Spleen (tissue), 11 donors: ENCODE measurements around the gene SCN2A. TPM values are rescaled to one million over a fixed set of nuclear protein-coding genes. Genes with fewer than 3 reads are reported as not detected.

Experiments used
- DNase-seq: peaks from one replicate; pipeline ENCODE4 v3.0.0-alpha.2; 2020
- H3K27ac ChIP-seq, 8 donors: fragments of 200-600 bp; sonication (generic) in 7 of 8; 1 replicate in 4 of 8; 2 replicates in 4 of 8; pipeline versions ENCODE4 v1.5.0 to v1.8.0; 2016 to 2021; ENCODE audit warnings: inconsistent platforms in 4 of 8, mild to moderate bottlenecking in 4 of 8, moderate library complexity in 1 of 8
- H3K27me3 ChIP-seq, 7 donors: fragments of 200-600 bp; sonication (generic) in 6 of 7; replicated peaks in 1 of 7; 1 replicate in 4 of 7; 2 replicates in 3 of 7; pipeline versions ENCODE4 v1.5.0 to v1.8.0; 2016 to 2021; ENCODE audit warnings: inconsistent platforms in 3 of 7, mild to moderate bottlenecking in 1 of 7
- H3K36me3 ChIP-seq, 6 donors: fragments of 200-600 bp; sonication (generic) in 5 of 6; 1 replicate in 4 of 6; 2 replicates in 2 of 6; pipeline versions ENCODE4 v1.5.0 to v1.8.0; 2016 to 2021; ENCODE audit warnings: inconsistent platforms in 2 of 6
- H3K4me1 ChIP-seq, 6 donors: fragments of 200-600 bp; sonication (generic) in 5 of 6; 1 replicate in 3 of 6; 2 replicates in 3 of 6; pipeline versions ENCODE4 v1.5.0 to v1.8.0; 2016 to 2021; ENCODE audit warnings: inconsistent platforms in 3 of 6
- H3K4me3 ChIP-seq, 8 donors: fragments of 200-600 bp; sonication (generic) in 7 of 8; 1 replicate in 4 of 8; 2 replicates in 4 of 8; pipeline versions ENCODE4 v1.5.0 to v1.8.0; 2016 to 2021; ENCODE audit warnings: inconsistent platforms in 4 of 8, mild to moderate bottlenecking in 4 of 8, moderate library complexity in 2 of 8
- H3K9me3 ChIP-seq, 8 donors: fragments of 200-600 bp; sonication (generic) in 7 of 8; 1 replicate in 4 of 8; 2 replicates in 4 of 8; pipeline versions ENCODE4 v1.5.0 to v1.8.0; 2016 to 2021; ENCODE audit warnings: inconsistent platforms in 4 of 8
- POLR2A ChIP-seq, 3 donors: fragments of 450-650 bp; IDR thresholded peaks; one replicate each; pipeline ENCODE4 v1.5.1; 2017; ENCODE audit warnings: antibody characterized with exemption in 3 of 3, mild to moderate bottlenecking in 1 of 3
- POLR2AphosphoS5 ChIP-seq, 3 donors: sonication (generic); formaldehyde crosslinking; IDR thresholded peaks; one replicate each; pipeline ENCODE4 v1.5.1; 2017; ENCODE audit warnings: antibody characterized with exemption in 3 of 3
- WGBS, 5 donors: extraction: QIAGEN DNeasy Blood & Tissue Kit in 3 of 5; methylation state at CpG; one replicate each; pipeline versions ENCODE4 v1.1.5 to v1.1.7; 2013 to 2018; 5-methylcytosine and 5-hydroxymethylcytosine counted together
- intact Hi-C: fragments of 100-400 bp; cut with DNase I; formaldehyde crosslinking; loops from one replicate; pipeline ENCODE4 v1.15.0; 2023; ENCODE audit warnings: low total_unique reads
- polyA plus RNA-seq, 3 donors: library from polyadenylated mRNA; stranded (reverse); fragments of 200-250 nt; gene quantifications; one replicate each; pipeline ENCODE4 v1.2.1, GENCODE V29; 2013
- total RNA-seq, 7 donors: library from RNA; depleted of rRNA in 3 of 7; stranded (reverse); fragments of >200 nt in 3 of 7; fragmentation: NEBNext Ultra II Directional in 4 of 7; extraction: Animal tissue kit (Norgen Biotek cat#: 25700) in 4 of 7; gene quantifications; one replicate each; pipeline versions ENCODE4 v1.1.0 to v1.2.1, GENCODE V29; 2016 to 2021
- TF ChIP-seq, protein P1 (sequence below), 11 experiments: fragments of 200-600 bp in 7 of 11; fragments of 450-650 bp in 4 of 11; sonication (generic) in 4 of 11; IDR thresholded peaks in 8 of 11; conservative IDR thresholded peaks in 3 of 11; 1 replicate in 7 of 11; 2 replicates in 4 of 11; pipeline versions ENCODE4 v1.4.0 to v1.8.0; 2016 to 2021; ENCODE audit warnings: antibody characterized with exemption in 11 of 11, inconsistent platforms in 4 of 11, mild to moderate bottlenecking in 1 of 11
- donor health status: healthy with polysubstance abuse.
- donor health status: DM: no; HTN: no; CAD: no; lungs with moderate emphysema.
- donor health status: DM: no; HTN: no; CAD: no.
- donor health status: Bipolar disorder and iron deficiency.
- donor health status: healthy.
- donor health status: DM: no; HTN: no; CAD: no.
- donor health status: DM: yes; HTN: yes; CAD: no.

SCN2A gene
- total and polyA plus RNA-seq, 10 donors: 0.14 to 1.2 (median 0.28) TPM

- H3K9me3 ChIP-seq: no peaks in the 10 kb centered on the region
- intact Hi-C loops: no loop called here
Observed at GRCh38 chr2:165431014-165431413, 191.8 kb downstream of the SCN2A start.

DNA sequence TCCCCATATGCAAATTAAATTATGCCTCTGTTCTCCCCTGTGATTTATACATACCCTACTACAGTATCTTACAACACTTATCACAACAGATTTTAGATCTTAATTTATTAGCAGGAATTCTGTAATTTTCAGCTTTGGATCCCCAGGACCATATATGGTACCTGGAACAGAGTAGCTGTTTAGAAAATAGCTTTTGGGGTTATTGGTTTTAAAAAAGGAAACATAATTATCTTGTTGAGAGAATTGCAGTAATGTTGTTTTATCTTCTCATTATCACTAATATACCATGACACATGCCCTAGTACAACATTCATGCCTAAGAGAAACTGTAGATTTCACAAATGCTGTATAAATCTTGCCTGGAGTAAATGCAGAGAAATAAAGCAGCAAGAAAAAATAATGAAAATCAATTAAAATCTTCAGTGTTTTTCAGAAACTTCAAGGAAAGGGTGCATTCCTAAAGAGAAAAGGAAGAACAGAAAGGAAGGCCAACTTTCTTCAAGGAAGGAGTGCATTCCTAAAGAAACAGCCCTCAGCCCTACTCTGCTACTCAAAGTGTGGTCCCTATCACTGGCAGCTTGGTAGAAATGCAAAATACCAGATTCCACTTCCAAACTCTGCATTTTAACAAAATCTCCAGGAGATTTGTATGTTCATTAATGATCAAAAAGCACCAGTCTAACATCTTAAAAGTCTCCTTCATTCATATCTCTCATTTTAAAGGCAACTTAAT, 193.2 kb downstream of the SCN2A start:
- no peaks in the 10 kb centered on the region for H3K4me1 ChIP-seq
- H3K36me3 ChIP-seq: no peaks in the 10 kb centered on the region
- no peak overlapping the region for H3K27ac ChIP-seq
- TF ChIP-seq, protein P1, sequence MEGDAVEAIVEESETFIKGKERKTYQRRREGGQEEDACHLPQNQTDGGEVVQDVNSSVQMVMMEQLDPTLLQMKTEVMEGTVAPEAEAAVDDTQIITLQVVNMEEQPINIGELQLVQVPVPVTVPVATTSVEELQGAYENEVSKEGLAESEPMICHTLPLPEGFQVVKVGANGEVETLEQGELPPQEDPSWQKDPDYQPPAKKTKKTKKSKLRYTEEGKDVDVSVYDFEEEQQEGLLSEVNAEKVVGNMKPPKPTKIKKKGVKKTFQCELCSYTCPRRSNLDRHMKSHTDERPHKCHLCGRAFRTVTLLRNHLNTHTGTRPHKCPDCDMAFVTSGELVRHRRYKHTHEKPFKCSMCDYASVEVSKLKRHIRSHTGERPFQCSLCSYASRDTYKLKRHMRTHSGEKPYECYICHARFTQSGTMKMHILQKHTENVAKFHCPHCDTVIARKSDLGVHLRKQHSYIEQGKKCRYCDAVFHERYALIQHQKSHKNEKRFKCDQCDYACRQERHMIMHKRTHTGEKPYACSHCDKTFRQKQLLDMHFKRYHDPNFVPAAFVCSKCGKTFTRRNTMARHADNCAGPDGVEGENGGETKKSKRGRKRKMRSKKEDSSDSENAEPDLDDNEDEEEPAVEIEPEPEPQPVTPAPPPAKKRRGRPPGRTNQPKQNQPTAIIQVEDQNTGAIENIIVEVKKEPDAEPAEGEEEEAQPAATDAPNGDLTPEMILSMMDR (IDR thresholded peaks at IDR 0.05 in 8 of 11, conservative IDR thresholded peaks at IDR 0.05 in 3 of 11): no peak
- no peak for TF ChIP-seq POLR2A (IDR thresholded peaks at IDR 0.05)
- TF ChIP-seq POLR2AphosphoS5 (IDR thresholded peaks at IDR 0.05): no peak
- DNase-seq: no peak
- no peaks in the 10 kb centered on the region for H3K27me3 ChIP-seq
- no peak overlapping the region for H3K4me3 ChIP-seq
- H3K9me3 ChIP-seq: no peaks in the 10 kb centered on the region
- intact Hi-C loops: no loop called here

More at GRCh38 chr2:165431014-165431413, 191.8 kb downstream of the SCN2A start:
- Histone ChIP-seq H3K4me1 (no peaks in the 10 kb centered on the region), H3K36me3 (no peaks in the 10 kb centered on the region), H3K4me3 (no peak overlapping the region), H3K27ac (no peak overlapping the region), H3K27me3 (no peaks in the 10 kb centered on the region)
- TF ChIP-seq, protein P1 (IDR thresholded peaks at IDR 0.05 in 8 of 11, conservative IDR thresholded peaks at IDR 0.05 in 3 of 11): no peak
- TF ChIP-seq POLR2AphosphoS5 (IDR thresholded peaks at IDR 0.05) (no peak), POLR2A (IDR thresholded peaks at IDR 0.05) (no peak)
- no peak for DNase-seq

GRCh38 chr2:165434865-165435496, 195.8 kb downstream of the SCN2A start:
- H3K27me3 ChIP-seq: no peaks in the 10 kb centered on the region
- WGBS, 5 donors: 69 to 86% (median 80%) methylated on average over 1 of the region's 1 CpG
- intact Hi-C loops: no loop called here
- H3K4me1 ChIP-seq: no peaks in the 10 kb centered on the region
- TF ChIP-seq POLR2A (IDR thresholded peaks at IDR 0.05) (no peak), POLR2AphosphoS5 (IDR thresholded peaks at IDR 0.05) (no peak)
- TF ChIP-seq, protein P1 (IDR thresholded peaks at IDR 0.05 in 8 of 11, conservative IDR thresholded peaks at IDR 0.05 in 3 of 11): no peak
- H3K36me3 ChIP-seq: no peaks in the 10 kb centered on the region
- no peaks in the 10 kb centered on the region for H3K9me3 ChIP-seq
- H3K4me3 ChIP-seq: no peak overlapping the region
- H3K27ac ChIP-seq: no peak overlapping the region
- DNase-seq: no peak

GRCh38 chr2:165435611-165436010, 196.4 kb downstream of the SCN2A start:
- Histone ChIP-seq H3K27me3 (no peaks in the 10 kb centered on the region), H3K4me3 (no peak overlapping the region), H3K9me3 (no peaks in the 10 kb centered on the region), H3K27ac (no peak overlapping the region), H3K36me3 (no peaks in the 10 kb centered on the region), H3K4me1 (no peaks in the 10 kb centered on the region)
- DNase-seq: no peak
- intact Hi-C loops: no loop called here
- WGBS, 5 donors: 76 to 93% (median 86%) methylated on average over 1 of the region's 1 CpG
- TF ChIP-seq POLR2A (IDR thresholded peaks at IDR 0.05): no peak
- TF ChIP-seq, protein P1 (IDR thresholded peaks at IDR 0.05 in 8 of 11, conservative IDR thresholded peaks at IDR 0.05 in 3 of 11): no peak
- no peak for TF ChIP-seq POLR2AphosphoS5 (IDR thresholded peaks at IDR 0.05)
